NCI-H345 treated with DMSO at 0.1 percent for 48 hours (cell line): ENCODE results near the gene GTPBP3.

ENCODE experiments used
- DNase-seq: peaks from one replicate; lab custom pipeline; 2025; ENCODE audit not compliant: unreplicated experiment; lab: John Stamatoyannopoulos, UW

The GTPBP3 gene

GRCh38 chr19:17327654-17328516, 9.5 kb upstream of the GTPBP3 start:
- DNase-seq, result no peak

- DNase-seq, result no peak
Observed at GRCh38 chr19:17328517-17329365, 8.6 kb upstream of the GTPBP3 start.

GRCh38 chr19:17329366-17330261, 7.7 kb upstream of the GTPBP3 start:
- no peak for DNase-seq

- no peak for DNase-seq
Observed at GRCh38 chr19:17330262-17331044, 6.9 kb upstream of the GTPBP3 start.

GRCh38 chr19:17331045-17331558, 6.3 kb upstream of the GTPBP3 start:
- no peak for DNase-seq

- no peak for DNase-seq
Observed at GRCh38 chr19:17332360-17332676, 5.0 kb upstream of the GTPBP3 start.

GRCh38 chr19:17332677-17333581, 4.4 kb upstream of the GTPBP3 start:
- no peak for DNase-seq

- DNase-seq, result no peak
Observed at GRCh38 chr19:17333611-17334413, 3.5 kb upstream of the GTPBP3 start.

- peak; percentile 62 for DNase-seq
Observed at GRCh38 chr19:17334414-17335409, 2.6 kb upstream of the GTPBP3 start, which contains the start of gene ANO8. TSS of gene ANO8 (minus strand) at chr19:17334855. CDS start at chr19:17334670, 185 bp downstream.

GRCh38 chr19:17335575-17335974, 1.8 kb upstream of the GTPBP3 start:
- no peak for DNase-seq

GRCh38 chr19:17337675-17338432, 501 bp downstream of the GTPBP3 start:
- no peak for DNase-seq

- DNase-seq, result no peak
Observed at GRCh38 chr19:17338433-17339078, 1.2 kb downstream of the GTPBP3 start.

GRCh38 chr19:17339088-17339741, 1.9 kb downstream of the GTPBP3 start:
- no peak for DNase-seq

GRCh38 chr19:17340302-17340870, 3.0 kb downstream of the GTPBP3 start:
- no peak for DNase-seq

GRCh38 chr19:17340871-17341357, 3.6 kb downstream of the GTPBP3 start:
- no peak for DNase-seq
